GM18861 (cell line): ENCODE data around the gene CTNNA3.

ENCODE experiments used
- ATAC-seq: cut with Tn5 transposase; IDR thresholded peaks from one replicate; pipeline ENCODE4 v1.9.1; 2021; ENCODE audit not compliant: unreplicated experiment

The CTNNA3 gene

DNA sequence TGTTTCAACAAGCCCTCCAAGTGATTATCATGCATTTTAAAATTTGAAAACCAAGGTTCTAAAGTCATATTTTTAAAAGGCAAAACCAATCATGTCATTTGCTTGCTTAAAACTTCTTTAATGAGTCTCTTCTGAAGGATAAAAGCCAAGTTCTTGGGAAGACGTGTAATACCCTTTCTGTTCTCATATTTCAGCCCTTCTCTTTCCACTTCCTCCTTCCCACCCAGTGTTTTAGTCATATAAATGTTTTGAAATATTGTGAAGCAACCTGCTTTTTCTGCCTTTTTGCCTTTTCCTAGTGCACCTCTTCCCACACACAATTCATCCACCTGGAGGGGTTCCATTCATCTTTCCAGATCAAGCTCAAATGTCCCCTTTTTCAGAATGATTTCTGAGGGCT, 981.3 kb downstream of the CTNNA3 start:
- no peak for ATAC-seq

DNA sequence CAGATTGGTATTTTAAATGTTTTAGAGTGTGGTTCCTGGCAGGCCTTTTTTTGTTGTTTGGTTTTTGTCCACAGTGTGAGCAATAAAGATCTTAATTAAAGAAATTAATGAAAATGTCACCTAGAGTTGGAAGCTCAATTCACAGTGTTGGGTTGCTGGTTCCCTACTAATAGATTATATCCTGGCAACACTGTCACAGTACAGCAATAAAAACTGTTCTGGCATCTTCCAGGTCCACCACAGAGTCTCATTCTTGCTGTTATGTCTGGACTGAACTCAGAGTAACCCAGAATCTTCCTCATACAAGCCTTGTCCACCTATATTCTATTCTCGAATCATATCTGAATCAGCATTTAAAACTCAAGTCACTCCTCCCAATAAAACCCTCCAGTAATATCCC, 982.6 kb downstream of the CTNNA3 start:
- no peak for ATAC-seq

DNA sequence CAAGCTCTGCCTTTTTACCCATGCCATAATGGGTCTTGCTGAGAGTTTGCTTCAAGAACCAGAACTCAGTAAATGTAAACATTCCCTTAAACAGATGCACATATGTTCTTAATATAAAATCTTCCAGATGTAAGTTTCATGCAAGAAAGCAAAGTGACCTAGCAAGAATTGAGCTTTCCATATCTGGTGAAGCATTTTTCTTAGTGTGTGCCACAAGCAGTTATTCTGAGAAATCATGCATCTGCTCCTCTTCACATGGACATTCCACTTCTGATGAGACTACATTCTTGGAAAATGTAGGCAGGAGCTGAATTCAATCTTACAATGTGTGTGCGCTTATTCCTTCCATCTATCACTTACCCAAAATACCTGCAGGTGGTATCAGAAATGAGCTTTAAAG, 997.9 kb downstream of the CTNNA3 start:
- no peak for ATAC-seq

DNA sequence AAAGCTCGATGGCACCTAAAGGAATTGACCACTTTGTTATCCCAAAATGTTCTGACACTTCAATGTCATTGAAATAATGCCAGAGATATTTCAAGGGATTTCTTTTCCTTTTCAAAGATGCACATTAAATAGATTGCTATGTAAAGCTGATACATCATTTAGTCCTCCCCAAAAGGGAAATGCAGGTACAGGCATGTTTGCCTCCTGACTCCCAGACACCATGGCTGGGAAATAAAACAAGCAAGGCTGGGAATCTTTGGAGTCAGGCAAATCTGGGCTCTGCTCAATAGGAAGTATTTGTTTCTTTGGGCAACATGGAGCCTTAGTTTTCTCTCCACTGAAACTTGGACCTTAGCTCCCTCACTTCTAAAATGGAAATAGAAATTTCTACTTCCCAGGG, 1000.9 kb downstream of the CTNNA3 start:
- no peak for ATAC-seq

DNA sequence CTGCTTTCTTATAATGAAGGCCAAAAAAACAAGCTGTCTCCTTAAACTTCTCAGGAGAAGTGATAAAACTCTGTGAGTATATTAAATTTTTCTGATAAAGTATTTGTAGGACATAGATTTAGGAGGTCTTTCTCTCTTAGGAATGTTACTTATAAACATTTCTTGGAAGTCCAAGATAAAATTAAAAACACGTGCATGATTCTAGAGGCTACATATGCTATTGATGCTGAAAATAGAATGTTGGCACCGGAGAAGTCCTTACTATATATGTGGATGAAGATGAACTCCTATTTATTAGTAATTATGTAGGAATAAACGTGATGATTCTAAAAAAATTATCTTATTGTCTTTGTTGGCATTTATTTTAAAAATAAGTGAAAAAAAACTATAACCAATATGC, 1011.4 kb downstream of the CTNNA3 start:
- ATAC-seq, result no peak

DNA sequence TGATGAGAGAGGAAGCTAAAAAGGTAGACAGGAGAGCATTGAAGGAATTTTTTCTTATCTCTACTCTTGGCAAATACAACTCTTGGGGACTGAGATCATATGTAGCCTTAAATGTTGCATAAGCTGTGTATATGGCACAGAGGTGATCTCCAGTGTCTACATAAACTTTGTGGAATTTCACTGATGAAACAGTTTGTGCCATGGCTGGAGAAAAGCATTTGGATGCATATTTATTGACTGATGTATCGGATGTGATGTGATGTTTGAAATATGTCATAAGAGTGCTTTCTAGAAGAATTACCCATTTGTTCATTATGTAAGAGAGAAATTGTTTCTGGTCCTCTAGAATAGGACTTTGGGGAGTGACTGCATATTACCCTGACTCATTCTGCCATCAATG, 1015.1 kb downstream of the CTNNA3 start:
- no peak for ATAC-seq

DNA sequence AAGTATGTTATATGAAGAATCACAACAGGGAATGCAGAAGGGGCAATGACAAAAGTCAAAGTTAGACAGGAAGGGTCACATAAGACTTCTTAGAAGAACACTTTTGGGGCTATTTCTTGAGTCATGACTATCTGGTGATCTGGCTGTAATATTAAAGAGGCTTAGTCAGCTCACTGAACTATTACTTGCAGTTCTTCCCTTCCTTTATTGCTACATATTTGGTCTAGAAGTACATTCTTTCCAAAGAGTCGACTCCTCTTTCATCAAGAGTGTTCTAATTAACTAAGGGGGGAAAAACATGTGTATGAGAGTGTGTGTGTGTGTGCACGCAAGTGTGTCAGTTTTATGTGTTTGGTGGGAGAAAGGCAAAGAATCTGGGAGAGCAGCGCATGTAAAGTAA, 1017.5 kb downstream of the CTNNA3 start:
- ATAC-seq, result no peak

DNA sequence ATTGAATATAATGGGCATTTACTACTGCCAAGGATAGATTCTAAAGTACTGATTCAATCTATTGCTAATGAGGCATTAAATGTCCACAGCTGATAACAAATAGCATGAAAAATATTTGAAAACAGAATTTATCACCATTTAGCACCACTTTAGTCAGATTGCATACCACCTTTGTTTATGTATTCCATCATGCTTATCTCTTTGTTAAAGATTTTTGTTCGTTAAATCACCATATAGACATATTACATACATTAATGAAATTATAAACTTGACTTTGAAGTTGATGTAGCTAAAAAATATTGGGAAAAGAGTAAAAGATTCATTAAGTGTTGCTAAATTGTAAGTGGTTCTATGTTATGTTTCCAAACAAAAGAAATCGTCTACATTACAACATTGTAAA, 1022.9 kb downstream of the CTNNA3 start:
- no peak for ATAC-seq

DNA sequence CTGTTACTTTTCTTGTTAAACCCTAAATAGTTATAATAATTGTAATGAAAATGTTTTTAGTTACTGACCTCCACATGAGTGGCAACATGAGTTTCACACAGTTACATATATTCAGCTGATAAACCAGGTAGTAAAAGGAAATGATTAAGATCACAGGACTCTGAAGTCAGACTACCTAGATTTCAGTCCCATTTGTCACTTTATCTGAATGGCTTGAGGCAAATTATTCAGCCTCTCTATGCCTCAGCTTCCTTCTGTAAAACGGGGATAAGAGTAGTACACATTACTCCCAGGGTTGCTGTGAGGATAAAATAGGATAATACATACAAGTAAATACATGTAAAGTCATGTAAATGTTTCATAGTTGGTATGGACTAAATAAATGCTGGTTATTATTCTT, 1024.4 kb downstream of the CTNNA3 start:
- no peak for ATAC-seq

DNA sequence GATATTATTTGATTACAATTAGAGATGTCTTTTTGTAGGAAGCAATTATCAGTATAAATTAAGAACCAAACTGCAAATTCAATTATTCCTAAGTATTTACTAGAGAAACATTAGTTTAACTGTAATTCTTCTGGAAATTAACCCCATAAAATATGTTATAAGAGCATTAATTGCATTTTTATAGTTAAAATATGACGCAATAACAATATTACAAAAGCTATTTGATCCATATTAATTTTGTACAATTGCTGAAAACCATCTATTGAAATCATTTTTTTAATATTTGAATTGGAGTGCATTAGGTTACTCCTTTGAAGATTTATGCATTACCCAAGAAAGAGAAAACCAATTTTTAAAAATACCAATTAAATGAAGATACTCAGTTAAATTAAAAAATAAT, 1024.9 kb downstream of the CTNNA3 start:
- no peak for ATAC-seq

DNA sequence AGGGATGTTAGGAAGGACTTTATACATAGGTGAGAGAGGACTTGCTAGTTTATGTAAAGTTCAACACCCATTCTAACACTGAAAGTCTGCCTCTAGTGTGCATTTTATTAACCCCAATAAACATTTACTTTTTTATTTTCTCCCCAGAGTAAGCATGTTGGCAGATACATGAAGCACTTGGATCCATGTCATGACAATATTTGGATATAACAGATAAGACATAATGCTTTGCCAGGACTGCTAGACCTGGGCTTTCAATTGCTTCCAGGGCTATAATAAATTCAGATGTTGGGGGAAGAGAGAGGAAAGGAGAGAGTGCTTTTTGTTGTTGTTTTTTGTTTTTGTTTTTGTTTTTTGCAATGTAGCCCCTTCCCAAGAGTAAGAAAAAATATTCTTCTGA, 1039.5 kb downstream of the CTNNA3 start:
- no peak for ATAC-seq

DNA sequence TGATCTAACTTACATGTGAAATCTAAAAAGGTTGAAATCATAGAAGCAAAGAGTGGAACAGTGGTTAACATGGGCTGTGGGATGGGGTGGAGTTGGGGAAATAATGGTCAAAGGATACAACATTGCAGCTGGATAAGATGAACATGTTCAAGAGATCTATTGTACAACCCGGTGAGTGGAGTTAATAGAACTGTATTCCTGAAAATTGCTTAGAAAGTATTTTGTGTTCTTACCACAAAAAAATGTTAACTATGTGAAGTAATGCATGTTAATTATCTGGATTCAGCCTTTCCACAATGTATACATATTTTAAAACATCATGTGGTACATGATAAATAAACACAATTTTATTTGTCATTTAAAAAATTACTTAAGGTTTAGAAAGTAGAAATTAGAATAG, 1041.1 kb downstream of the CTNNA3 start:
- no peak for ATAC-seq

DNA sequence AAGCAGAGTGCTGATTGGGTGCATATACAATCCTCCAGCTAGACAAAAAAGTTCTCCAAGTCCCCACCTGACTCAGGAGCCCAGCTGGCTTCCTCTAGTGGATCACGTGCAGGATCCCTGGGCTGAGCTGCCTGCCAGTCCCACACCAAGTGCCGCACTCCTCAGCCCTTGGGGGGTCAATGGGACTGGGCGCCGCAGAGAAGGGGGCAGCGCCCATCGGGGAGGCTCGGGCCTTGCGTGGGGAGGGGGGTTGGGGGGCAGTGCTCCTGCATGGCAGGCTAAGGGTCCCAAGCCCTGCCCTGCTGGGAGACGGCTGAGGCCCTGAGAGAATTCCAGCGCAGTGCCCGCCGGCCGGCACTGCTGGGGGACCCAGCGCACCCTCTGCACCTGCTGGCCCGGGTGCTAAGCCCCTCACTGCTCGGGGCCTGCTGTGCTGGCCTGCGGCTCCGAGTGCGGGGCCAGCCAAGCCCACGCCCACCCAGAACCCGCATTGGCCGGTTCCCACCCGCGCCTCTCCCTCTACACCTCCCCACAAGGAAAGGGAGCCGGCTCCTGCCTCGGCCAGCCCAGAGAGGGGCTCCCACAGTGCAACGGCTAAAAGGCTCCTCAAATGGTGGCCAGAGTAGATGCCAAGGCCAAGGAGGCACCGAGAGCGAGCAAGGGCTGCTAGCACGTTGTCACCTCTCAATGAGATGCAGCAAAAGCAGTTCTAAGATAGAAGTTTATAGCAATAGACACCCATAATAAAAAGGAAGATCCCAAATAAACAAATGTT, 1044.5 kb downstream of the CTNNA3 start:
- no peak for ATAC-seq

DNA sequence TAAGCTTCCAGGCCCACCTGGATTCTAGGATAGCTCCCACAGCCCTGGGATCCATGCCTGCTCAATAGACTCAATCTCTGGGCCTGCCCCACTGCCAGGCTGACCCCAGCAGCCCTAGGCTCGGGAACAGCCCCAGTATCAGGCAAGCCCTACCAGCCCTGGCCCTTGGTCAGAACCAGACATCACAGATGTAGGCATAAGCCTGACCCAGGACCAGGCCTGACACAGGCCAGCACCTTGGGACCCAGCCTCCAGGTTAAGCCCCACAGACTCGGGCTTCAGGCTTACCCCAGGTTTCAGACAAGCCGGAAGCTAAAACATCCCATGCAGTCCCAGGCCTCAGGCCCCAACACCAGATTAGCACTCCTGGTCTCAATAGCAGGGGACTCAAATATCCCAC, 1046.4 kb downstream of the CTNNA3 start:
- ATAC-seq, result no peak

DNA sequence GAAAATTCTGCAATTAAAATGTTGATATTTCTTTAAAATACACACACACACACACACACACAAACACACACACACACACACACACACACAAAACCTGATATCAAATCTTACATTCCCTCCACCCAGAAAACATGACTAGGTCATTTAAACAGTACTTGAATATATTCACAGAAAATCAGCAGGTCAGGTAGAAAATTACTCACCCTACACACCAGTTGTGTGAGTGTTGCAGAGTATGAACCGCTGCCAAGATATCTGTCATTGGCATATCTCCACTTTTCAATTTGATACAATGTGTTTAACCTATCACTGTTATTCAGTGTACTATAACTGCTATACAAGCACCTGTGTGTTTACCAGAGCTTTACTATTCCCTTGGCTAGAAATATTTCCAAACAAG, 1053.8 kb downstream of the CTNNA3 start:
- no peak for ATAC-seq

DNA sequence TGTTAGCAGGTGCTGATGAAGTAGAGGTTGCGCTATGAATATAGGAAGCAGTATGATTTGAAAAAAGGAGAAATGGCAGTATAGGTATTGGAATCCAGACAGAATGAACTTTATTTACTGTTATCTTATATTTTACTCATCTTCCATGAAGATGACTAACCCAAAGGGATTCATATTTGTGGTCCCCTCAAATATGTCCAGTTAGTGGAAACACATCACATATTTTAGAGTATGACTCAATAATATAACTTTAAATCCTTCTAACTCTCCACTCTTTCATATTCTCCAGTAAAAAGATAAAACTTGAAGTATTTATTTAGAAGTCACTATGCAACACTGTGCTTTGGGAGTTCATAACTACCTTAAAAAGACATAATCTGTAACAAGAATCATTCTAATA, 1056.6 kb downstream of the CTNNA3 start:
- ATAC-seq, result no peak

DNA sequence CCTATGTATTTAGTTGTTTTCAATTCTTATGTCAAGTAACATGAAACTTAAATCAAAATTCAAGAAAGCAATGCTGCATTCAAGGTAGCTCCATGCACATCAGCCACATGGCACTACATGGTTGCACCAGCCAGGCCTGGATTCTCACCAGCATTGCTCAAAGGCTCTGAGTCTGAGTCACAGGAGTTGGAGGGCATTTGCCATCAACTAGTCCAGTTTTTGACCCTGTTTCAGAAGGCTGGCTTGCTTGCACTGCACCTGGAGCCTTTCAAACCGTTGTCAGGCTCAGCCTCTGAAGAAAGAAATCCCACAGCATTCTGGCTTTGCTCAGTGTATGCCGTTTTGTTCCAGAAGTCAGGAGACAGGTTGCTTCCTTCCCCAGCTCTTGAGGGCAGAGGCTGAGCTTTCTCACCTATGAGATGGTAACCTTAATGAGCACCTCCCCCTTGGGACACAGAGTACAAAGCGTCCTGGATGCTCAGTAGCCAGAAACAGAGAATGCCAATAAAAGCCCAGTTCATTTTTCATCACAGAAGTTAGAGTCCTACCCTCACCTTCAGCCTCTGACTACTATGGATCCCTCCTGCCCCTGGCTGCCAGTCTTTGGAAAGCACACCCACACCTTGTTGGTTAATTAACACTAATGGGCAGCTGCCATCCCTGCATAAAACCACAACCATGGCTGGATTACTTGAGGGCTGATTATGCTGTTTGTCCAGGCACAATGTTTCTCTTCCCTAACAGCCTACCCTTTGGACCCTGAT, 1058.5 kb downstream of the CTNNA3 start:
- ATAC-seq, result no peak

DNA sequence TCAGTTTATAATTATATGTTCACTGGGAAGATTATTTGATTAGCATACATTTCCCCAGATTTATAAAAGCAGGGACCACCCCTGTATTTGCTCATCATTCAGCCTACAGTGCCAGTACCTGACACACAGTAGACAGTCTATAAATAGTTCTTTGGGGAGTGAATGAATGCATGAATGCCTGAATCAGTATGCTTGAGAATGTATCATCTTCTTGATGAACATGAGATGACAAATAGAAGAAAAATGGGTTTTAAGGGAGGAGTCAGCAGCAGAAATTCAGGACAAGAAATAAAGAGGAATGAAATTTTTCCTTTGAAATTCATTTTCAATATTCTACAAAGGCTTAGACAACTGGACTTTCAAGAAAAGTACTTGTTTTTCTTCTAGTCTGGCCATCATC, 1066.0 kb downstream of the CTNNA3 start:
- ATAC-seq, result no peak

DNA sequence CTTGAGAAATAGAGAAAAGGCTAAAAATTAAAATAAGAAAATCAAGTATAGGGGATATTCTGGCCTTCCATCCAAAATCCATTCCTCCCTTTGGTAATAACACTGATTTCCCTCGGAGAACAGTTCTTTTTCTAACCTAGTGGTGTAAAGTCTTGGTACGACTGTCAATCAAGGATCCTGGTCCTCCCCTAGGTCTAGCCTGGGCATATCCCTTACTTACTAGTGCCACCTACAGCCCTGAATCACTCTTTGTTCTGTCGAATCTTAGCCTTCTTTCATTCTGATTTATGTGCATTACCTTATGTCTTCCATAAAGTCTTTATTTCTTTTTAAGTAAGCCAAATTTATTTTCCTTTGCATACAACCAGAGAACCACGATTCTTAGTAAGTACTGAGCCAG, 1068.8 kb downstream of the CTNNA3 start:
- peak; percentile 77 for ATAC-seq

DNA sequence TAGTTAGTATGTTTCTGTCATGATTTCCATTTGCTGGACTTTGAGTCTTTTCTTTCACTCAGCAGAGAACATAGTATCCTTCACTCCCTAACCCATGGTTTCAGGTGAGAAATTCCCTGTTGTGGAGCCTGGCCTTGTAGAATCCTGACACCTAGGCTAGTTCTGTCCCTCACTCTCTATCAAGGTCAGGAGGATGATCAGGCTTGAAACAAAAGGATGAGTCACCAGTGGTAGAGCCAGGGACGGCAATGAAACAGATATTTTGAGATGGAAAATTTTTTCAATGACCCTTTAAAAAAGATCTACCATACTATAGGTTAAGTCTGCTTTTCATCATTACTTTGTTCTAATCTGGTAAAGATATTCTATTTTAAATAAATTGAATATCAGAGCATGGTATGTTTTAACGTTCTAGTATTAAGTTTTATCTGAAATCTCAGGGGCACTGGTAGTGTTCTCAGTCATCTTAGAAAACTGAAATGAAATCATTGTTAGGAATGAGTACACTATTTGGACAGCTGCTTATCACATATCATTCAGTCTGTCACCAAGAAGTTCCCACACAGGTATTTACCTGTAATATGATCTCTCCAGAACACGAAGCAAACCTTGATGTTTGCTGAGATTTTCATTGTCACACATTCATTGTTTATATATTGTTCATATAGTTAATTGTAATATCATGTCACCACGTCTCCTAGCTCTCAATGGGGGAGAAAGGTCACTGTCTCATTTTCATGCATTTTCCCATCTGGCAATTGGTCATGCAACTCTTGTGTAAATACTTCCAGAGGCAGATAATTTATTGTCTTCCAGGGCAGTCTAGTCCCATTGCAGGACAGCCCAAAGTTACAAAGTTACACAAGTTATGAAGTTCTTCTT, 1070.0 kb downstream of the CTNNA3 start:
- ATAC-seq, result no peak

DNA sequence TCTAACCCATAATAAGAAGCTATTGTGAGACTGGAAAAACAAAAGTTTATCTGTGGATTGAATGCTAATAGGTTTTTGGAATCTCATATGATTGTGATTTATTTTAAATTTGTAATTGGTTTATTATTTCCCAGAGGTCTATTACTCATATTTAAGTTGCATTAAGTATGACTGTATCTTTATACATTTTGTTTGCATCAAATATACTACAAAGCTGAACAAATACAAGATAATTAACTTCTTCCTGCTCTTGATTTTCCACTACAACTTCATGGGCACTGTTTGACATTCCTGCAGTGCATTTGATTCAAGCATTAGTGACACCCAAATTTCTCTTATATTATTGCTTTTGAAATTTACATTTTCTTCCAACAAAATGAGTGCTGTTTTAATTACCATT, 1073.9 kb downstream of the CTNNA3 start:
- ATAC-seq, result no peak

DNA sequence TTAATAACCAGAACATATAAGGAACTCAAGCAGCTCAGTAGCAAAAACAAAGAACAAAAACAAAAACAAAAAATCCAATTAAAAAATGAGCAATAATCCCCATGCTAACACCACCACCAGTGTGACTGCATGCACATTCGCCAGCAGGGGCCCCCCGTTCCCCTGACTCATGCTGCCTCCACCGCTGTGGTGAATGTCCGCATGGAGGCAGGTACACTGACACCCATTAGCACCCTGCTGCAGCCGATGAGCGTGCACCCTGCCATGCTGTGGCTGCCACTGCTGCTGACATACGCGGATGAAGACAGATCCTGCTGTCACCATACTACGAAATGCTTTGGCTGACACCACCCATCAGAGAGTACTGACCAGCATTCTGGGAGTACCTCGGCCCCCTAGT, 1091.8 kb downstream of the CTNNA3 start:
- ATAC-seq, result no peak
